HG03565 (cell line): Measurements from ENCODE around the gene COMMD2.

Source experiments
- ATAC-seq: cut with Tn5 transposase; IDR thresholded peaks from one replicate; pipeline ENCODE4 v1.9.1; 2021; ENCODE audit warnings: mild to moderate bottlenecking, moderate library complexity; ENCODE audit not compliant: unreplicated experiment

Gene COMMD2

DNA sequence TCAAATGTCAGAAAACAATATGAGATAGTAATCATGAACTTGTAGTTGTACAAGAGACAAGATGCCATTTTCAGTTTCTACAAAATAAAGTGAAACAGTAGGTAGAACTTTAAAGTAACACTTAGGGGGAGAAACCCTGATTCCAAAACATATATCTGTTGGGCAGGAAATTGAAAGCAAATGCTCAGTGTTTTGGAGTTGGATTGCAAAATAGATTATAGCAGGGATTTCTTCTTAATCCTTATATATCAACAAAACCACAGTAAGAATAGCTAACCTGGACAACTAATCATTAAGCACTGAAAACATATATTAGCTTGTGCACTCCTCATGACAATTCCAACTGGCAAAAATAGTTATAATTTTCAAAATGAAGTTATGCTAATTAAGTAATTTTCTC is 46.9 kb downstream of the COMMD2 start:
- no peak for ATAC-seq

DNA sequence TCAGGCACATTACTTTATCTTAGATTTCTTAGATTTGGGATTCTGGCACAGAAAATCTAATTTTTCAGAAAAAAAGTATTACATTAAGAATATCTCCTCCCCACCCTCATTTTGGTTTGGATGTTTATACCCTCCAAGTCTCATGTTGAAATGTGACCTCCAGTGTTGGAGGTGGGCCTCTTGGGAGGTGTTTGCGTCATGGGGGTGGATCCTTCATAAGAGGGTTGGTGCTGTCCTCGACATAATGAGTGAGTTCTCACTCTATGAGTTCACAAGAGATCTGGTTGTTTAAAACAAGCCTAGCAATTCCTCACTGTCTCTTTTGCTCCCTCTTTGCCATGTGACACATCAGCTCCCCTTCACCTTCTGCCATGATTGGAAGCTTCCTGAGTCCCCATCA is 48.8 kb downstream of the COMMD2 start:
- ATAC-seq: no peak

DNA sequence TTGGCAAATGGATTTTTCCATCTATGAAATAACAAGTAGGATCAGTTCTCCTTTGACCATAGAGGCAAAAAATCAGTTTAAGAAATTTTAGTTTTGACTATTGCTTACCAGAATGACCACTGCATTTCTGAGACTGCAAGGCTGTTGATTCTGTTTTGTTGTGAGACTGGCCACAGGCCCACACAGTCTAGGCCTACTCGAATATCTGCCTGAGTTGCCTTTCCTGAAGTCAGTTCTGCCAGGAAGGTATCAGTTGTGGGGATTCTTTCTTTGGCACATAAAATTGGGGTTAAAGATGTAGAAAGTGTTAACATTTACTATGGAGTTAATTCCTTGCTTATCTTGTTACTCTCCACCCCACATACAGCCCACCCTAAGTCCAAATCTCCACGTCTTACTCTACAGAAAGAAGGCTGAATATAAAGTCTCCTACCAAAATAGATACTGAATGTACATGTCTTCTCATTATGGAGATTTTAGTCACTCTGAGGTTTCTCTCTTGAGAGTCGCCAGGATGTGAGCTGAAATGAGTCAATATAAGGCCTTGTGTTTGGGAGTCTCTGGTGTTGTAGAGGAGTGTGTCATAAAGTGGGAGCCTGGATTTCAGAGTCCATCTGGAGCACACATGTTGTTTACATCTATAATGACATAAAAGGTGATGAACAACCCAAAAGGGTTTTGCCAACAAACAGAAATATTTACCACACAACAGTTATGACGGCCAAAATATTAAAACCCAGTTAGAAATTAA is 49.4 kb downstream of the COMMD2 start:
- no peak for ATAC-seq

DNA sequence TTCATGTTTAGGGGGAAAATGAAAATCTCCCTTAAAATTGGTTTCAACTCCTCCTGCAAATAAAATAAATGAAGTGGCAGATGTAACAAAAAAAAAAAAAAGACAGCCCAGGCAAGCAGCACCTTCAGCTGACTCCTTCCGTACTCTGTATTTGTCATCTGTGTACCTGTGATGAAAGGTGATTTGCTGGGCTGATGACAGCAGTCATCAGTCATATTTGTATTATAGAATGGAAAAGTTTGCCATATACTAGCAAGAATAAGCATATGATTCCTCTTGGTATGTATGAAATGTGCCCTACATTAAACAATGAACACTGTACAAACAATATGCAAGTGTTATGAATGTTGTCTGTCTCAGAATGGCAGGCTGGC is 50.3 kb downstream of the COMMD2 start:
- ATAC-seq: no peak

DNA sequence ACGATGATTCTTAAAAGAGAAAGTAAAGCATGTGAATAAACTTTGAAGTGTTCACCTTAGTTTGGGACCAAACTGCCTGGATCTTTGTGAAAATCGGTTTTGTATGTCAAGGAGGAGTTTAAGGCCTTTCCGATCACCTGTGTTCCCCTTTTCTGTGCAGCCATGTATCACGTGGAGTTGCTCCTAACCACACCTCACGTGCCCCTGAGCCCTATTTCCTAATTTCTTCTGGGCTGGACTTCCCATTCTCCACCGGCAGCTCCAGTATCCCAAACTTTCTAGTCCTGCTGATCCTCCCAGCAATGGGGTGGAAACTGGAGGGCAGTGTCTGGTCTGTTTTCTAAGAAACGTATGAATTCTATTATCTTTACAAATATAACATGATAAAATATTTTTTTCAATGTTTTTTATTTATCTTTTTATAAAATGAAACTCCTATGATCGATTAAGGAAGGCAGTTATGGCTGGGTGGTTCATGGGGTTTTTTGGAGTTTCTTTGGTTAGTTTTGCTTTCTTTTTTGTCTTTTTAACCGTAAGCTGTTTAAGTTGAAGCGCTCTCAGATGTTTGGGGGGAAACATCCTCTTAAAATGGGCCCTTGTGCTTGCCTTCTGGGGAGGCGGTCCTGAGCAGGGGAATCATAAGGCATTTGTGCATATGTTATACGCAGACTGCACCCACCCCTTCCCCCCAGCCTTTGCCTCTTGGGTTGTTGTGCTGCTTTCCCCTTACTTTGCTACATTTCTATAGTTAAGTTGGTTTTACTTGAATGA is 50.9 kb downstream of the COMMD2 start:
- ATAC-seq: no peak
